Measurements from ENCODE around the gene DNAH12. TPM values are rescaled to one million over a fixed set of nuclear protein-coding genes. Genes with fewer than 3 reads are reported as not detected.
"Not testable (repeated sequence)": the region's sequence is repeated elsewhere in the genome, so short reads cannot be mapped to it uniquely, and the experiment has no call there.

The DNAH12 gene
- total and polyA plus RNA-seq, 2 donors (not counting 1 experiment from before 2014, with no cell fraction given): 0.12 to 0.17 TPM

DNA sequence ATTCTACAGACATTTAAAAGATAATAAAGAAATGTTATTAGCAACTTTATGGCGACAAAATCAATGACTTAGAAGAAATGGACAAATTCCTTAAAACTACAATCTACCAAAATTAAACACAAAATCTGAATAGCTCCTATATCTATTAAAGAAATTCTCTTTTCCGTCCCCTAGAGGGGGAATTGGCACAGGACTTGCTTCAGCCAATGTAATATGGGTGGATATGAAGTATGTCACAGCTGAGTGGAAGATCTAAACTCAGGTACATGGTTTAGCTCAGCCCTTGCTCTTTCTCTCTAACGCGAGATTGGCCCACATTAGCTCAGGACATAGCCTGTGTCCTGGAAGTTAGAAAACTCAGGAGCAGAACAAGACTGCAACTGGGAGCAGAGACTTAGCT is 79.3 kb downstream of the DNAH12 start:
- H3K79me2 ChIP-seq (ENCODE audit: control insufficient read depth, insufficient read depth, low read length): no peaks in the 10 kb centered on the region
- no peak overlapping the region for H3K4me3 ChIP-seq (replicated peaks in 1 of 4; ENCODE audit: control extremely low read depth in 1 of 4, insufficient read depth in 1 of 4, low read depth in 3 of 4, low read length in 4 of 4)
- H3K27me3 ChIP-seq (ENCODE audit: control insufficient read depth, insufficient read depth, low read length): no peaks in the 10 kb centered on the region
- H3K27ac ChIP-seq (ENCODE audit: insufficient read depth, low read length): no peak overlapping the region
- no peaks in the 10 kb centered on the region for H3K36me3 ChIP-seq (ENCODE audit: control insufficient read depth, insufficient read depth, low read length)
- H3K9ac ChIP-seq (ENCODE audit: insufficient read depth, low read length): no peak overlapping the region
- H4K20me1 ChIP-seq (ENCODE audit: control insufficient read depth, extremely low read depth, insufficient read depth, low read length): no peaks in the 10 kb centered on the region
- peak; percentile 3 to 6 for DNase-seq (ENCODE audit: low read depth in 2 of 2)
- H2AFZ ChIP-seq (ENCODE audit: low read length): no peak overlapping the region
- H3K4me2 ChIP-seq (ENCODE audit: extremely low read depth, insufficient read depth, low read length): no peak overlapping the region
- no peaks in the 10 kb centered on the region for H3K9me3 ChIP-seq (ENCODE audit: control insufficient read depth, insufficient read depth, low read depth, low read length)
- TF ChIP-seq, protein P1, sequence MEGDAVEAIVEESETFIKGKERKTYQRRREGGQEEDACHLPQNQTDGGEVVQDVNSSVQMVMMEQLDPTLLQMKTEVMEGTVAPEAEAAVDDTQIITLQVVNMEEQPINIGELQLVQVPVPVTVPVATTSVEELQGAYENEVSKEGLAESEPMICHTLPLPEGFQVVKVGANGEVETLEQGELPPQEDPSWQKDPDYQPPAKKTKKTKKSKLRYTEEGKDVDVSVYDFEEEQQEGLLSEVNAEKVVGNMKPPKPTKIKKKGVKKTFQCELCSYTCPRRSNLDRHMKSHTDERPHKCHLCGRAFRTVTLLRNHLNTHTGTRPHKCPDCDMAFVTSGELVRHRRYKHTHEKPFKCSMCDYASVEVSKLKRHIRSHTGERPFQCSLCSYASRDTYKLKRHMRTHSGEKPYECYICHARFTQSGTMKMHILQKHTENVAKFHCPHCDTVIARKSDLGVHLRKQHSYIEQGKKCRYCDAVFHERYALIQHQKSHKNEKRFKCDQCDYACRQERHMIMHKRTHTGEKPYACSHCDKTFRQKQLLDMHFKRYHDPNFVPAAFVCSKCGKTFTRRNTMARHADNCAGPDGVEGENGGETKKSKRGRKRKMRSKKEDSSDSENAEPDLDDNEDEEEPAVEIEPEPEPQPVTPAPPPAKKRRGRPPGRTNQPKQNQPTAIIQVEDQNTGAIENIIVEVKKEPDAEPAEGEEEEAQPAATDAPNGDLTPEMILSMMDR (conservative IDR thresholded peaks at IDR 0.05 in 1 of 2, IDR thresholded peaks at IDR 0.05 in 1 of 2; ENCODE audit: low read depth in 1 of 2, low read length in 2 of 2): peak in 1 of 2 donors; percentile 34
- TF ChIP-seq EZH2 (IDR thresholded peaks at IDR 0.05; ENCODE audit: low read length, missing control alignments): no peak
- no peaks in the 10 kb centered on the region for H3K4me1 ChIP-seq (ENCODE audit: control insufficient read depth, extremely low read depth, insufficient read depth, low read length)

DNA sequence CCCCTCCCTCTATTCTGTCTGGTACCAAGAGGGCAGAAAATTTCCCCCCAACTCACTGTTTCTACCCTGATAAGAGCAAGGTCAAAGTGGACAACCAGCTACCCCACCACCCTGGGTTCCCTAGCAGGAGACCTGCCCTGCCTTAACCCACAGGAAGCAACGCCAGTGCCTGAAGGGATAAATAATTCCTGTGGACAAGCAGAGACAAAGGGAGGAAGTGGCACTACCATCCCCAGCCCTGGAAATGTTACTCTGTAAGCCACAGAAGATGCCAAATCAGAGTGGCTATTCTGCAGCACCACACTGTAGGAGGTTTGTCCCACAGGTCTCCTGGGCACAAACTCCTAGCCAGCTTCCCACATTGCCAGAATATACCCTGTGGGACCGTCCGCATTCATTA is 80.1 kb downstream of the DNAH12 start:
- H3K9ac ChIP-seq (ENCODE audit: insufficient read depth, low read length): no peak overlapping the region
- H3K4me1 ChIP-seq (ENCODE audit: control insufficient read depth, extremely low read depth, insufficient read depth, low read length): no peaks in the 10 kb centered on the region
- no peak for TF ChIP-seq EZH2 (IDR thresholded peaks at IDR 0.05; ENCODE audit: low read length, missing control alignments)
- TF ChIP-seq, protein P1 (conservative IDR thresholded peaks at IDR 0.05 in 1 of 2, IDR thresholded peaks at IDR 0.05 in 1 of 2; ENCODE audit: low read depth in 1 of 2, low read length in 2 of 2): no peak
- H3K27ac ChIP-seq (ENCODE audit: insufficient read depth, low read length): no peak overlapping the region
- no peaks in the 10 kb centered on the region for H4K20me1 ChIP-seq (ENCODE audit: control insufficient read depth, extremely low read depth, insufficient read depth, low read length)
- no peaks in the 10 kb centered on the region for H3K36me3 ChIP-seq (ENCODE audit: control insufficient read depth, insufficient read depth, low read length)
- H3K27me3 ChIP-seq (ENCODE audit: control insufficient read depth, insufficient read depth, low read length): no peaks in the 10 kb centered on the region
- no peak overlapping the region for H3K4me3 ChIP-seq (replicated peaks in 1 of 4; ENCODE audit: control extremely low read depth in 1 of 4, insufficient read depth in 1 of 4, low read depth in 3 of 4, low read length in 4 of 4)
- H2AFZ ChIP-seq (ENCODE audit: low read length): no peak overlapping the region
- no peak overlapping the region for H3K4me2 ChIP-seq (ENCODE audit: extremely low read depth, insufficient read depth, low read length)
- H3K79me2 ChIP-seq (ENCODE audit: control insufficient read depth, insufficient read depth, low read length): no peaks in the 10 kb centered on the region
- H3K9me3 ChIP-seq (ENCODE audit: control insufficient read depth, insufficient read depth, low read depth, low read length): no peaks in the 10 kb centered on the region
- no peak for DNase-seq (ENCODE audit: low read depth in 2 of 2)

DNA sequence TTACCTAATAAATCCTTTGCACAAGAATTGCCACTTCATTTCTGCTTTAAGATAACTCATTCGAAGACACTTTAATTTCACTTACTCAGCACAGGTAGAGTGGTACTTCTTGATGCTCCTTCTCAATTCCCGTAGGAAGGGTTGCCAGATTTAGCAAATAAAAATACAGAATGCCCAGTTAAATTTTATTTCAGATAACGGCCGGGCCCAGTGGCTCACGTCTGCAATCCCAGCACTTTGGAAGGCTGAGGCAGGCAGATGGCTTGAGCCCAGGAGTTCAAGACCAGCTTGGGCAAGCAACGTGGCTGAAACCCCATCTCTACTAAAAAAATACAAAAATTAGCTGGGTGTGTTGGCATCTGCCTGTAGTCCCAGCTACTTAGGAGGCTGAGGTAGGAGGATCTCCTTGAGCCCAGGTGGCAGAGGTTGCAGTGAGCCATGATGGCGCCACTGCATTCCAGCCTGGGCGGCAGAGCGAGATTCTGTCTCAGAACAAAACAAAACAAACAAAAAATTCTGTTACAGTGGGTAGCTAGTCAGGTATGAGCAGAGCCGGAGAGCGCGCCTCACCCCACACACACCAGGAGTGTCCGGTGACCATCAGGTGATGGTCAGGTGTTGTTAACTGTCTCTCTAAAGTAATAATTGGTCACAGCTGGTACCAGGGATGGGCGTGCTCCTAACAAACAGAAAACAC is 92.8 kb downstream of the DNAH12 start:
- no peak for DNase-seq (ENCODE audit: low read depth in 2 of 2)
- no peaks in the 10 kb centered on the region for H4K20me1 ChIP-seq (ENCODE audit: control insufficient read depth, extremely low read depth, insufficient read depth, low read length)
- no peak for TF ChIP-seq EZH2 (IDR thresholded peaks at IDR 0.05; ENCODE audit: low read length, missing control alignments)
- no peaks in the 10 kb centered on the region for H3K4me1 ChIP-seq (ENCODE audit: control insufficient read depth, extremely low read depth, insufficient read depth, low read length)
- no peak overlapping the region for H3K9ac ChIP-seq (ENCODE audit: insufficient read depth, low read length)
- H3K4me3 ChIP-seq (replicated peaks in 1 of 4; ENCODE audit: control extremely low read depth in 1 of 4, insufficient read depth in 1 of 4, low read depth in 3 of 4, low read length in 4 of 4): no peak overlapping the region
- no peak overlapping the region for H3K27ac ChIP-seq (ENCODE audit: insufficient read depth, low read length)
- no peaks in the 10 kb centered on the region for H3K27me3 ChIP-seq (ENCODE audit: control insufficient read depth, insufficient read depth, low read length)
- H3K4me2 ChIP-seq (ENCODE audit: extremely low read depth, insufficient read depth, low read length): no peak overlapping the region
- no peaks in the 10 kb centered on the region for H3K79me2 ChIP-seq (ENCODE audit: control insufficient read depth, insufficient read depth, low read length)
- H3K36me3 ChIP-seq (ENCODE audit: control insufficient read depth, insufficient read depth, low read length): no peaks in the 10 kb centered on the region
- H2AFZ ChIP-seq (ENCODE audit: low read length): no peak overlapping the region
- no peaks in the 10 kb centered on the region for H3K9me3 ChIP-seq (ENCODE audit: control insufficient read depth, insufficient read depth, low read depth, low read length)

DNA sequence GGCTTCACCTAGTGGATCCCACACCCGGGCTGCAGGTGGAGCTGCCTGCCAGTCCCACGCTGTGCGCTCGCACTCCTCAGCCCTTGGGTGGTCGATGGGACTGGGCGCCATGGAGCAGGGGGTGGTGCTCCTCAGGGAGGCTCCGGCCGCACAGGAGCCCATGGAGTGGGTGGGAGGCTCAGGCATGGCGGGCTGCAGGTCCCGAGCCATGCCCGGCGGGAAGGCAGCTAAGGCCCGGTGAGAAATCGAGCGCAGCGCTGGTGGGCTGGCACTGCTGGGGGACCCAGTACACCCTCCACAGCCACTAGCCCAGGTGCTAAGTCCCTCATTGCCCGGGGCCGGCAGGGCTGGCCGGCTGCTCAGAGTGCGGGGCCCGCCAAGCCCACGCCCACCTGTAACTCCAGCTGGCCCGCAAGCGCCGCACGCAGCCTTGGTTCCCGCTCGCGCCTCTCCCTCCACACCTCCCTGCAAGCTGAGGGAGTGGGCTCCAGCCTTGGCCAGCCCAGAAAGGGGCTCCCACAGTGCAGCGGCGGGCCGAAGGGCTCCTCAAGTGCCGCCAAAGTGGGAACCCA is 94.8 kb downstream of the DNAH12 start:
- H2AFZ ChIP-seq (ENCODE audit: low read length); H3K4me1 ChIP-seq (ENCODE audit: control insufficient read depth, extremely low read depth, insufficient read depth, low read length); H3K9ac ChIP-seq (ENCODE audit: insufficient read depth, low read length): not testable (repeated sequence)

GRCh38 chr3:57448489-57448888 is 95.7 kb downstream of the DNAH12 start:
- H3K4me3 ChIP-seq (replicated peaks in 1 of 4; ENCODE audit: control extremely low read depth in 1 of 4, insufficient read depth in 1 of 4, low read depth in 3 of 4, low read length in 4 of 4); H3K4me1 ChIP-seq (ENCODE audit: control insufficient read depth, extremely low read depth, insufficient read depth, low read length); H3K79me2 ChIP-seq (ENCODE audit: control insufficient read depth, insufficient read depth, low read length); H4K20me1 ChIP-seq (ENCODE audit: control insufficient read depth, extremely low read depth, insufficient read depth, low read length); H2AFZ ChIP-seq (ENCODE audit: low read length); H3K9ac ChIP-seq (ENCODE audit: insufficient read depth, low read length); DNase-seq (ENCODE audit: low read depth in 2 of 2); H3K36me3 ChIP-seq (ENCODE audit: control insufficient read depth, insufficient read depth, low read length); H3K27ac ChIP-seq (ENCODE audit: insufficient read depth, low read length); H3K9me3 ChIP-seq (ENCODE audit: control insufficient read depth, insufficient read depth, low read depth, low read length); H3K4me2 ChIP-seq (ENCODE audit: extremely low read depth, insufficient read depth, low read length); H3K27me3 ChIP-seq (ENCODE audit: control insufficient read depth, insufficient read depth, low read length): not testable (repeated sequence)

More for the DNA sequence above, 94.8 kb downstream of the DNAH12 start:
- DNase-seq (ENCODE audit: low read depth in 2 of 2); H3K4me3 ChIP-seq (replicated peaks in 1 of 4; ENCODE audit: control extremely low read depth in 1 of 4, insufficient read depth in 1 of 4, low read depth in 3 of 4, low read length in 4 of 4); H3K9me3 ChIP-seq (ENCODE audit: control insufficient read depth, insufficient read depth, low read depth, low read length); H3K4me2 ChIP-seq (ENCODE audit: extremely low read depth, insufficient read depth, low read length); H3K79me2 ChIP-seq (ENCODE audit: control insufficient read depth, insufficient read depth, low read length); H3K27ac ChIP-seq (ENCODE audit: insufficient read depth, low read length); H3K36me3 ChIP-seq (ENCODE audit: control insufficient read depth, insufficient read depth, low read length); H4K20me1 ChIP-seq (ENCODE audit: control insufficient read depth, extremely low read depth, insufficient read depth, low read length); H3K27me3 ChIP-seq (ENCODE audit: control insufficient read depth, insufficient read depth, low read length): not testable (repeated sequence)

Measured in fibroblast of lung (primary cell).